H9 (cell line): Measurements from ENCODE around the gene SLC2A9. TPM values are rescaled to one million over a fixed set of nuclear protein-coding genes. Genes with fewer than 3 reads are reported as not detected.
A peak's percentile ranks its signal among the peaks of the same experiment; 100 is the strongest.

ENCODE experiments used
- DNase-seq: peaks from one replicate; pipeline ENCODE4 v3.0.0-alpha.2; 2017
- H2AFZ ChIP-seq: one replicate; pipeline ENCODE4 v1.6.1; 2013; ENCODE audit warnings: mild to moderate bottlenecking, low read length, control low read depth, moderate library complexity
- H2AK5ac ChIP-seq: 2 replicates; pipeline ENCODE4 v1.6.1; 2013; ENCODE audit warnings: low read length, control low read depth, mixed read lengths; ENCODE audit not compliant: insufficient read length
- H2BK120ac ChIP-seq: one replicate; pipeline ENCODE4 v1.6.1; 2013; ENCODE audit warnings: low read depth, mild to moderate bottlenecking, low read length, control low read depth, inconsistent platforms; ENCODE audit not compliant: poor library complexity, severe bottlenecking
- H2BK12ac ChIP-seq: 2 replicates; pipeline ENCODE4 v1.6.1; 2013; ENCODE audit warnings: low read length, control low read depth, mixed read lengths, low read depth; ENCODE audit not compliant: insufficient read length
- H2BK15ac ChIP-seq: 2 replicates; pipeline ENCODE4 v1.6.1; 2013; ENCODE audit warnings: low read depth, low read length, control low read depth
- H2BK20ac ChIP-seq: one replicate; pipeline ENCODE4 v1.6.1; 2013; ENCODE audit warnings: low read depth, mild to moderate bottlenecking, low read length, control low read depth, inconsistent platforms; ENCODE audit not compliant: poor library complexity, severe bottlenecking
- H2BK5ac ChIP-seq: 2 replicates; pipeline ENCODE4 v1.6.1; 2013; ENCODE audit warnings: low read length, control low read depth, mixed read lengths; ENCODE audit not compliant: insufficient read length
- H3K14ac ChIP-seq: 2 replicates; pipeline ENCODE4 v1.6.1; 2013; ENCODE audit warnings: low read length, control low read depth; ENCODE audit not compliant: insufficient read depth
- H3K18ac ChIP-seq: 2 replicates; pipeline ENCODE4 v1.6.1; 2013; ENCODE audit warnings: low read depth, mild to moderate bottlenecking, mixed read lengths, low read length, control low read depth; ENCODE audit not compliant: insufficient read length
- H3K23ac ChIP-seq: 2 replicates; pipeline ENCODE4 v1.6.1; 2013; ENCODE audit warnings: low read length, control low read depth, mixed read lengths, low read depth; ENCODE audit not compliant: insufficient read length
- H3K23me2 ChIP-seq: 2 replicates; pipeline ENCODE4 v1.6.1; 2013; ENCODE audit warnings: low read depth, mild to moderate bottlenecking, mixed read lengths, low read length, control low read depth; ENCODE audit not compliant: insufficient read length, poor library complexity, severe bottlenecking
- H3K27ac ChIP-seq: 2 replicates; pipeline ENCODE4 v1.5.1; 2013; ENCODE audit warnings: low read length, control low read depth, mixed read lengths, low read depth; ENCODE audit not compliant: insufficient read length
- H3K27me3 ChIP-seq: 2 replicates; pipeline ENCODE4 v1.6.1; 2013; ENCODE audit warnings: low read length, control low read depth, inconsistent platforms; ENCODE audit not compliant: insufficient read depth
- H3K4ac ChIP-seq: 2 replicates; pipeline ENCODE4 v1.6.1; 2013; ENCODE audit warnings: low read depth, mild to moderate bottlenecking, control low read depth, inconsistent platforms, low read length, moderate library complexity
- H3K4me1 ChIP-seq: 2 replicates; pipeline ENCODE4 v1.6.1; 2013; ENCODE audit warnings: low read length, control low read depth, inconsistent platforms; ENCODE audit not compliant: insufficient read depth
- H3K4me2 ChIP-seq: 2 replicates; pipeline ENCODE4 v1.6.1; 2013; ENCODE audit warnings: low read length, control low read depth, mixed read lengths; ENCODE audit not compliant: insufficient read length, insufficient read depth
- H3K56ac ChIP-seq: 2 replicates; pipeline ENCODE4 v1.6.1; 2013; ENCODE audit warnings: low read depth, mild to moderate bottlenecking, mixed read lengths, low read length, control low read depth; ENCODE audit not compliant: insufficient read length
- H3K79me1 ChIP-seq: 2 replicates; pipeline ENCODE4 v1.6.1; 2013; ENCODE audit warnings: low read depth, mild to moderate bottlenecking, moderate library complexity, low read length, control low read depth, inconsistent platforms; ENCODE audit not compliant: insufficient read depth, poor library complexity, severe bottlenecking
- H3K79me2 ChIP-seq: 2 replicates; pipeline ENCODE4 v1.6.1; 2013; ENCODE audit warnings: low read length, control low read depth, inconsistent platforms; ENCODE audit not compliant: insufficient read depth
- H3K9ac ChIP-seq: 2 replicates; pipeline ENCODE4 v1.6.1; 2013; ENCODE audit warnings: low read length, control low read depth, mixed read lengths; ENCODE audit not compliant: insufficient read length; ENCODE audit errors: extremely low read depth
- H3K9me3 ChIP-seq: one replicate; pipeline ENCODE4 v1.6.1; 2013; ENCODE audit warnings: low read depth, low read length, inconsistent platforms; ENCODE audit not compliant: control insufficient read depth
- H3T11ph ChIP-seq: one replicate; pipeline ENCODE4 v1.6.1; 2013; ENCODE audit warnings: mild to moderate bottlenecking, low read length, control low read depth, inconsistent platforms
- H4K20me1 ChIP-seq: one replicate; pipeline ENCODE4 v1.6.1; 2013; ENCODE audit not compliant: control insufficient read depth, insufficient read length, insufficient read depth
- H4K5ac ChIP-seq: 2 replicates; pipeline ENCODE4 v1.6.1; 2013; ENCODE audit warnings: low read depth, mild to moderate bottlenecking, mixed read lengths, low read length, control low read depth; ENCODE audit not compliant: insufficient read length
- H4K8ac ChIP-seq: replicated peaks from 2 replicates; pipeline ENCODE4 v1.6.1; 2013; ENCODE audit warnings: low read length, control low read depth, mixed read lengths, low read depth; ENCODE audit not compliant: insufficient read length
- H4K91ac ChIP-seq: 2 replicates; pipeline ENCODE4 v1.6.1; 2013; ENCODE audit warnings: low read depth, mild to moderate bottlenecking, moderate library complexity, mixed read lengths, low read length, control low read depth; ENCODE audit not compliant: insufficient read length
- H3K27ac Mint-ChIP-seq, 3 experiments: 2 replicates in 2 of 3; 3 replicates in 1 of 3; pipeline ENCODE4 v1.8.0; 2020 to 2021; ENCODE audit warnings: mixed read lengths in 3 of 3, mild to moderate bottlenecking in 1 of 3, moderate library complexity in 1 of 3
- H3K27me3 Mint-ChIP-seq: 2 replicates; pipeline ENCODE4 v1.8.0; 2021; ENCODE audit warnings: low read depth, mild to moderate bottlenecking, moderate library complexity, mixed read lengths
- H3K36me3 Mint-ChIP-seq, 3 experiments: 2 replicates in 2 of 3; 3 replicates in 1 of 3; pipeline ENCODE4 v1.8.0; 2020 to 2021; ENCODE audit warnings: low read depth in 3 of 3, mixed read lengths in 3 of 3; ENCODE audit not compliant: insufficient read depth in 1 of 3
- H3K4me1 Mint-ChIP-seq, 2 experiments: 2 replicates each; pipeline ENCODE4 v1.8.0; 2020; ENCODE audit warnings: mixed read lengths in 2 of 2
- H3K4me3 Mint-ChIP-seq, 2 experiments: 2 replicates in 1 of 2; 3 replicates in 1 of 2; pipeline ENCODE4 v1.8.0; 2020 to 2021; ENCODE audit warnings: mild to moderate bottlenecking in 2 of 2, mixed read lengths in 2 of 2, moderate library complexity in 1 of 2
- H3K9me3 Mint-ChIP-seq, 2 experiments: 2 replicates in 1 of 2; 3 replicates in 1 of 2; pipeline ENCODE4 v1.8.0; 2020; ENCODE audit warnings: mild to moderate bottlenecking in 2 of 2, mixed read lengths in 2 of 2, moderate library complexity in 1 of 2
- WGBS: extraction: QIAGEN DNeasy Blood & Tissue Kit; methylation state at CpG from one replicate; pipeline ENCODE4 v1.1.7; 2013; ENCODE audit warnings: missing lambda C conversion rate, low lambda C conversion rate, mixed read lengths; ENCODE audit not compliant: insufficient read length; ENCODE audit errors: extremely low coverage; 5-methylcytosine and 5-hydroxymethylcytosine counted together
- total RNA-seq: library from RNA; stranded (reverse); gene quantifications from 2 replicates; pipeline ENCODE4 v1.2.1, GENCODE V29; 2021
- TF ChIP-seq, protein P1 (sequence below): fragments of 200-600 bp; sonication (generic); conservative IDR thresholded peaks from 3 replicates; pipeline ENCODE4 v1.8.0; 2021; ENCODE audit warnings: antibody characterized with exemption, mild to moderate bottlenecking

Gene SLC2A9
- total RNA-seq, 1 experiment from 2014 or later: 0.79 TPM

DNA sequence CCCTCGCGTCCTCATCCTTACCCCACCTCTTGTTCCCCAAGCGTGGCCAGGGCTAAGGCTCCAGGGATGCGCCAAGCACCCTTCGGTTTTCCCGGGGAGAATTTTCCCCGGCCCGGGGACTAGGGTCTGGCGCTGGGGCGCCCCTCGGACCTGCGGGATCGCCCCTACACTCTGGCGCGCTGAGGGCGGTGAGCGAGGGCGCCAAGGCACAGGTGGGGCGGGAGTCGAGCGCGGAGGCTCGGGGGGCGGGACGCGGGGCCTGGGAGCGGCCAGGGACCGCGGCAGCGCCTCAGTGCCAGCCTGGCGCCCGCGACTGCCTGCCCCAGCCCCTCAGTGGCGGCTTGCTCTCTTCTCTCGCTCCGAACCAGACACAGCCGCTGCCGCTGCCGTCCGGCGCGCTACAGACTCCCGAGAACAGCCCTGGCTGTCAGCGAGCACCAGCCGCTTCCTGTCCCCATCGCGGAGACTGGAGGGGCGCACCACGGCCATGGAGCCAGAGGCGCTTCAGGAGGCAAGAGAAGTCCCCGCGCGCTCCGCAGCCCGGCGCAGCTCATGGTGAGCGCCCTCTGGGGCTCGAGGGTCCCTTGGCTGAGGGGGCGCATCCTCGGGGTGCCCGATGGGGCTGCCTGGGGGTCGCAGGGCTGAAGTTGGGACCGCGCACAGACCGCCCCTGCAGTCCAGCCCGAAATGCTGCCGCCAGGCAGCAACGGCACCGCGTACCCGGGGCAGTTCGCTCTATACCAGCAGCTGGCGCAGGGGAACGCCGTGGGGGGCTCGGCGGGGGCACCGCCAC lies 239.8 kb downstream of the SLC2A9 start, which contains the start of gene DRD5:
DRD5 (plus strand) TSS at position 292 of the 793 bp plus-strand sequence; CDS start at position 688, 396 bp downstream.
- Histone ChIP-seq H2BK15ac (no peak within 1 kb of the TSS), H3K4me2 (peak within 1 kb of the TSS; percentile 56), H2BK20ac (no peak within 1 kb of the TSS), H3K18ac (no peak within 1 kb of the TSS), H3K23ac (no peak within 1 kb of the TSS), H4K8ac (no peak within 1 kb of the TSS), H3K56ac (no peak within 1 kb of the TSS), H3T11ph (no peak within 1 kb of the TSS), H3K9ac (no peak within 1 kb of the TSS), H2AFZ (no peak within 1 kb of the TSS), H3K79me2 (no peaks in the 10 kb centered on the region), H2BK5ac (no peak within 1 kb of the TSS), H2BK12ac (no peak within 1 kb of the TSS), H4K91ac (no peak within 1 kb of the TSS), H3K23me2 (peaks cover 8% of the 10 kb centered on the region), H3K27me3 (peaks cover 11% of the 10 kb centered on the region; the same call in 1 of the 2 replicates), H3K9me3 (no peaks in the 10 kb centered on the region), H3K4ac (no peak within 1 kb of the TSS), H3K79me1 (no peaks in the 10 kb centered on the region), H3K14ac (peak within 1 kb of the TSS; percentile 31; the same call in 1 of the 2 replicates), H2AK5ac (no peak within 1 kb of the TSS), H4K20me1 (no peaks in the 10 kb centered on the region), H3K27ac (no peak within 1 kb of the TSS), H4K5ac (no peak within 1 kb of the TSS), H2BK120ac (no peak within 1 kb of the TSS), H3K4me1 (no peaks in the 10 kb centered on the region; the same call in 1 of the 2 replicates)
- Mint-ChIP-seq H3K27me3 (peaks cover 89% of the 10 kb centered on the region), H3K4me3 (peak within 1 kb of the TSS; percentile 64 to 79), H3K36me3 (peaks cover 0 to 6% (median 0%) of the 10 kb centered on the region in 3 experiments; a peak in 2 of 7 replicates), H3K4me1 (peaks cover 2 to 8% of the 10 kb centered on the region in 2 experiments; a peak in 3 of 4 replicates), H3K27ac (no peak within 1 kb of the TSS), H3K9me3 (no peaks in the 10 kb centered on the region; a peak in 1 of 5 replicates)
- TF ChIP-seq, protein P1, sequence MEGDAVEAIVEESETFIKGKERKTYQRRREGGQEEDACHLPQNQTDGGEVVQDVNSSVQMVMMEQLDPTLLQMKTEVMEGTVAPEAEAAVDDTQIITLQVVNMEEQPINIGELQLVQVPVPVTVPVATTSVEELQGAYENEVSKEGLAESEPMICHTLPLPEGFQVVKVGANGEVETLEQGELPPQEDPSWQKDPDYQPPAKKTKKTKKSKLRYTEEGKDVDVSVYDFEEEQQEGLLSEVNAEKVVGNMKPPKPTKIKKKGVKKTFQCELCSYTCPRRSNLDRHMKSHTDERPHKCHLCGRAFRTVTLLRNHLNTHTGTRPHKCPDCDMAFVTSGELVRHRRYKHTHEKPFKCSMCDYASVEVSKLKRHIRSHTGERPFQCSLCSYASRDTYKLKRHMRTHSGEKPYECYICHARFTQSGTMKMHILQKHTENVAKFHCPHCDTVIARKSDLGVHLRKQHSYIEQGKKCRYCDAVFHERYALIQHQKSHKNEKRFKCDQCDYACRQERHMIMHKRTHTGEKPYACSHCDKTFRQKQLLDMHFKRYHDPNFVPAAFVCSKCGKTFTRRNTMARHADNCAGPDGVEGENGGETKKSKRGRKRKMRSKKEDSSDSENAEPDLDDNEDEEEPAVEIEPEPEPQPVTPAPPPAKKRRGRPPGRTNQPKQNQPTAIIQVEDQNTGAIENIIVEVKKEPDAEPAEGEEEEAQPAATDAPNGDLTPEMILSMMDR: no peak
- peak; percentile 69 for DNase-seq
- WGBS: no CpG with 5 or more reads among the region's 78 CpGs

Other genes with a start within 250 kb of the SLC2A9 start
- gene DRD5, start 239.9 kb downstream of the SLC2A9 start, total RNA-seq: not detected in 2 replicates
- gene WDR1, start 95.3 kb upstream of the SLC2A9 start, total RNA-seq: 366 and 367 TPM in 2 replicates